Astrocyte of the cerebellum (primary cell): ENCODE measurements around the gene NXN.
A peak's percentile ranks its signal among the peaks of the same experiment; 100 is the strongest.

Experiments
- DNase-seq: peaks from one replicate; pipeline ENCODE4 v3.0.0-alpha.2; 2011; ENCODE audit warnings: low read depth
- H3K4me3 ChIP-seq: 2 replicates; pipeline ENCODE4 v1.5.1; 2011; ENCODE audit warnings: mild to moderate bottlenecking, low read depth, low read length, moderate library complexity
- in situ Hi-C: cut with HindIII; loops from 2 replicates; pipeline ENCODE4 v1.10.0; 2017; ENCODE audit warnings: low sequenced_read_pairs
- TF ChIP-seq, protein P1 (sequence below): IDR thresholded peaks from 2 replicates; pipeline ENCODE4 v1.5.1; 2012; ENCODE audit warnings: low read length, low read depth, moderate library complexity, mild to moderate bottlenecking; ENCODE audit errors: missing control alignments

NXN gene

DNA sequence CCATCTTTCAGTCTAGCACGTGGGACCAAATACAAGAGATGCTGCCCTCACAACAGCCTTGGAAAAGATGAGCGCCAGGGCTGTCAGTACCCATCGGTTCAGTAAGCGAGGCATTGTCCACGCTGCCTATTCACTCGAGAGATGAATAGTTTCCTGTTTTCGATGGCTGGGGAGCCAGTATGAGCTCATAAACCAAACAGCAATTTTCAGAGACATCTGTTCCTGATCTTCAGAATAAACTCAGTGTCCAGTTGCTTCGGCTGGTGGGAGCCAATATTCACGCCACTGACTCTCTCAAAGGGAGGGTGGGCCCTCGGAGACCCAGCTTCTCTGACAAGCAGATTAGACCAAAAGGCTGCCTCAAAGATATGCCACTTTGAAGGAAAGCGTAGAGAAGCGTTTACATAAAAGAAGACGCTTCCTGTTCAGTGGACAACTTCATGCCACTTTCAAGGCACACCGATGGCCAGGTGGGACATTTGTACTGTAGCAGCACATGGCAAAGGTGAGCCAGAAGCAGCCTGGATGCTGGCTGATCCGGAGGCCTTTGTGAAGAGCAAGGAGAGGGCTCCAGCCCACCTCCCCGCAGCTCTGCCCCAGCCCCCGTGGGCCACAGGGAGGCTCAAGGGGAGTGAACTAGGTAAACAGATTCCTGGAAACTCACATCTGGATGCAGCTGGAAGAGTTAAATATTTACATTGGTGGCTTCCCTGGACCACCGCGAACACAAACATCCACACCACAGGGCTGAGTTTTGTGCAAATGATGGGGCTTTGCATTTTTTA is 23.4 kb upstream of the NXN start:
- peak; percentile 53 for DNase-seq
- in situ Hi-C loops = loop anchor here (10.0 kb wide), 1 partner anchor 52 kb away; no protein-coding TSS in a partner anchor
- TF ChIP-seq, protein P1, sequence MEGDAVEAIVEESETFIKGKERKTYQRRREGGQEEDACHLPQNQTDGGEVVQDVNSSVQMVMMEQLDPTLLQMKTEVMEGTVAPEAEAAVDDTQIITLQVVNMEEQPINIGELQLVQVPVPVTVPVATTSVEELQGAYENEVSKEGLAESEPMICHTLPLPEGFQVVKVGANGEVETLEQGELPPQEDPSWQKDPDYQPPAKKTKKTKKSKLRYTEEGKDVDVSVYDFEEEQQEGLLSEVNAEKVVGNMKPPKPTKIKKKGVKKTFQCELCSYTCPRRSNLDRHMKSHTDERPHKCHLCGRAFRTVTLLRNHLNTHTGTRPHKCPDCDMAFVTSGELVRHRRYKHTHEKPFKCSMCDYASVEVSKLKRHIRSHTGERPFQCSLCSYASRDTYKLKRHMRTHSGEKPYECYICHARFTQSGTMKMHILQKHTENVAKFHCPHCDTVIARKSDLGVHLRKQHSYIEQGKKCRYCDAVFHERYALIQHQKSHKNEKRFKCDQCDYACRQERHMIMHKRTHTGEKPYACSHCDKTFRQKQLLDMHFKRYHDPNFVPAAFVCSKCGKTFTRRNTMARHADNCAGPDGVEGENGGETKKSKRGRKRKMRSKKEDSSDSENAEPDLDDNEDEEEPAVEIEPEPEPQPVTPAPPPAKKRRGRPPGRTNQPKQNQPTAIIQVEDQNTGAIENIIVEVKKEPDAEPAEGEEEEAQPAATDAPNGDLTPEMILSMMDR = no peak
- no peak overlapping the region for H3K4me3 ChIP-seq

DNA sequence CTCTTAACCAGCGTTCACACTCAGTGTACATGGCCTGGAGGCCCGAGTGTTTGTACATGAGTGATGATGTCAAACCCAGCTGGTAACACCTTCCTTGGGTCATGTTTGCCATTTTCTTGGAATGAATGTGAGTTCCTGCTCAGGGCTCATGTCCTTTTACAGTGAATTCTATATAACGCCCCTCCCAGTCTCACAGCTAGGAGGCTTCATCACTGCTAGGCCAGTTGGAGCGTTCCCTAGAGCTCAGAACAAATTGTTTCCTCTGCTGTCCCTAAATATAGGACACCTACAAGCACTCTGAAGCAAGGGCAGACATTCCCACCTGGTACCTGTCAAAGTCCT is 22.8 kb upstream of the NXN start:
- TF ChIP-seq, protein P1 = no peak
- DNase-seq = no peak
- in situ Hi-C loops = loop anchor here (10.0 kb wide), 1 partner anchor 52 kb away; no protein-coding TSS in a partner anchor

DNA sequence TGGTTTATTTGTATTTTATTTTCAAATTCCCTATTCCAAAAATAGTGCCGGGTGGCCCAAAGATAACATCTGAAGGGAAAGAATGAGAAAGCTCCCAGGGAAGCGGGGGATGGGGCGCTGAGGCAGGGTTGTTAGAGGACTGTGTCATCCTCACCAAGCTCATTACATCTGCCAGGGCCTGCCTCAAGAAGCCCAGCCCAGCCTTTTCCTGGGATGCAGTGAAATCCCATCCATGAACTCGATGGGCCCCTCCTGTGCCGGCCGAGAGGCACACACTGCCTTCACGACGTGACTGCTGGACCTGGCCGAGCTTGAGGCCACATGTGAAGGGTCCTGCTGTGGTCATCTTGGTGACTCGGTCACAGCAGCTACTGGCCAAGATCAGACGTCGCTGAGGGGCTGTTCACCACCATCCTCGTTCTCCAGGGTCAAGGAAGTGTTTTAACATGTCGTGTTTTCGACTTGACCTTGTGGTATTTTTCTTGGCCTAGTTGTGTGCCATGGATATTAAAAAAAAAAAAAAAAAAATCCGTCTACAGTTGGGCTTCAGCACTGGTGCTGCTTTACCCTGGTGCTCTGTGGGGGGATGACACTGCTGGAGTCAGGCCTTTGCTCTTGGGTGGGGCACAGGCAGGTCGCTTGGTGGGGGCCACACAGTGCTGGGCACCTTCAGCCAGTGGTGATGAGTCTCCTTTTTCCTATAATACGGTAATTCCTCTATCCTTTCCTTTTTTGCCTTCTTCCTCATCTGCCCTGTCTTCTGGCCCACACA is 22.2 kb upstream of the NXN start:
- no peak for DNase-seq
- H3K4me3 ChIP-seq = no peak overlapping the region
- in situ Hi-C loops = loop anchor here (10.0 kb wide), 1 partner anchor 53 kb away; no protein-coding TSS in a partner anchor
- TF ChIP-seq, protein P1 = no peak

More for the DNA sequence above, 22.8 kb upstream of the NXN start:
- H3K4me3 ChIP-seq = no peak overlapping the region

DNA sequence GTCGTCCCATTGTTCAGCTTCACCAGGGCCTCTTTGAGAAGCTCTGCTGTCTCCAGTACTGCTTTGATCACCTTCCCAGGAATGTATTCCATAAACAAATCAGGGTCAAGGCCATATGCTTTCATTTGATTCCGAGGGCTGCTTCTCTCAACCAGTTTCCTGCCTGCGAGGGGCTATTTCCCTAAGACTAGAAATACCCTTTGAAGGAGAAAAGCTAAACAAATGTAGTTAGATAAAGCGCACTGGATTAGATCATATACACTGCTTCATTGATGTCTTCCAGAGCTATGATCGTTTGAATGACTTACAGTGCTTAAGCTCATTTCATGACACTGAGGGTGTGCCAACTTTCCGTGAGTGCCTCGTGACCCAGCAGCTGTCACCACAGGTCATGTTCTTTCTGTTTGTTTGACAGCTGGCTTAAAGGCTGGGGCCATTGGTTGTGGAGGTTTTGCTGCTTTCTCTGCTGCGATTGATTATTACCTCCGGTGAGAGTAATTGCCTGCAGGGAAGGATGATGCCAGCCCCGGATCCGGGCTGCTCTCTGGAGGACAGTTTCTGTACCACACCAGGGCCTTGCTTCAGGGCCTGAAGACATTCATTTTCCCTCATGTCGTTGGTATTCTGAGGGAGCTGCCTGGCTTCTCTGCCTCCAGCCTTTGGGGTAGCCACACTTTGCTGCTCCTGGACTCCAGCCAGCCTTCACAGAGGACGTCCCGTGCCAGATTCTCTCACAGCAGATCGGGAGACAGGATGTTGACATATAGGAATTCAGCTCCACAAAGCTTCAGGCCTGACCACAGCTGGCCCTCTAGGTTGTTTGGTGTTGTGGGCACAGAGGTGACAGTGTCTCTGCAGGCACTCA is 21.3 kb upstream of the NXN start:
- no peak for DNase-seq
- TF ChIP-seq, protein P1 = no peak
- in situ Hi-C loops = loop anchor here (10.0 kb wide), 1 partner anchor 54 kb away; no protein-coding TSS in a partner anchor
- H3K4me3 ChIP-seq = no peak overlapping the region

DNA sequence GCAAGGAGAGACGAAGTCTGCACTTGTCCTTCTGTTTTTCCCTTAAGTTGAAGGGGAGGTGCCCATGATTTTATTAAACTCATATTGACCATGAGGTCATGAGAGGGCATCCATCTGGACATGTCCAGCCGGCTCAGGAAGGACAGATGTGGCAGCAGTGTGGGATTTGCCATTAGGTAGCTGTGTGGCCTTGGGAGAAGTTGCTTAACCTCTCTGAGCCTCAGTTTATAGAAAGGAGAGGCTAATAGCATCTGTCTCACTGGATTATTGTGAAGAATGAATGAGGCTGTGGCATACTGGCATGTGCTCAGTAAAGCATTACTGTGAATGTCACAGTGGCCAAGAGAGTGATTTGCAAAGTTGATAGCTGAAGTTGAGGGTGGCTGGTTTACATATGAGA is 18.5 kb upstream of the NXN start:
- no peak for DNase-seq
- in situ Hi-C loops = loop anchor here (25.0 kb wide), 1 partner anchor 211 kb away; the partner anchor contains the start of genes GLOD4 and MRM3
- TF ChIP-seq, protein P1 = no peak
- peak overlapping the region; percentile 99 for H3K4me3 ChIP-seq
